SU-DHL-6 (cell line): Measurements from ENCODE around the gene GABBR2.

Experiments used
- H2AFZ ChIP-seq: fragments of 200-600 bp; sonication (generic); 2 replicates; pipeline ENCODE4 v1.6.1; 2014; ENCODE audit warnings: low read depth, mild to moderate bottlenecking, moderate library complexity, mixed read lengths, antibody characterized with exemption, low read length; ENCODE audit not compliant: severe bottlenecking
- H3F3A ChIP-seq: fragments of 200-600 bp; shearing (Covaris generic); 2 replicates; pipeline ENCODE4 v1.6.0; 2016; ENCODE audit warnings: antibody characterized with exemption, mild to moderate bottlenecking; ENCODE audit not compliant: insufficient read depth
- H3K27ac ChIP-seq: fragments of 200-600 bp; sonication (generic); 2 replicates; pipeline ENCODE4 v1.5.1; 2016; ENCODE audit warnings: low read depth, mild to moderate bottlenecking, low read length, moderate library complexity, mixed read lengths
- H3K27me3 ChIP-seq: fragments of 200-600 bp; sonication (generic), shearing (Covaris generic); 2 replicates; pipeline ENCODE4 v1.6.0; 2014; ENCODE audit warnings: mild to moderate bottlenecking, low read length
- H3K36me3 ChIP-seq: fragments of 200-600 bp; sonication (generic); 2 replicates; pipeline ENCODE4 v1.6.1; 2014; ENCODE audit warnings: mild to moderate bottlenecking, low read length, mixed read lengths
- H3K4me2 ChIP-seq: fragments of 300-600, 200-600 bp; shearing (Covaris generic), sonication (generic); 2 replicates; pipeline ENCODE4 v1.6.0; 2014; ENCODE audit warnings: low read length, low read depth, mild to moderate bottlenecking; ENCODE audit not compliant: poor library complexity, severe bottlenecking
- H3K4me3 ChIP-seq: fragments of 200-600 bp; sonication (generic); 2 replicates; pipeline ENCODE4 v1.5.1; 2014; ENCODE audit warnings: antibody characterized with exemption, low read length, mild to moderate bottlenecking, mixed read lengths; ENCODE audit not compliant: insufficient read depth, poor library complexity, severe bottlenecking
- H3K79me2 ChIP-seq: fragments of 200-600 bp; sonication (generic); 2 replicates; pipeline ENCODE4 v1.6.1; 2014; ENCODE audit warnings: mild to moderate bottlenecking, low read length, moderate library complexity; ENCODE audit not compliant: insufficient read depth
- H3K9ac ChIP-seq: fragments of 200-600 bp; sonication (generic); 2 replicates; pipeline ENCODE4 v1.7.0; 2014; ENCODE audit warnings: mild to moderate bottlenecking, low read length
- H3K9me2 ChIP-seq: fragments of 200-600 bp; sonication (generic); replicated peaks from 2 replicates; pipeline ENCODE4 v1.6.1; 2014; ENCODE audit warnings: low read length; ENCODE audit not compliant: insufficient read depth
- H3K9me3 ChIP-seq: fragments of 200-600 bp; sonication (generic); 2 replicates; pipeline ENCODE4 v1.6.1; 2014; ENCODE audit warnings: low read length, mixed read lengths; ENCODE audit not compliant: insufficient read depth
- H4K20me1 ChIP-seq: fragments of 200-600 bp; sonication (generic); 2 replicates; pipeline ENCODE4 v1.6.1; 2014; ENCODE audit warnings: low read depth, mild to moderate bottlenecking, antibody characterized with exemption, low read length, moderate library complexity, mixed read lengths
- EZH2phosphoT487 ChIP-seq: fragments of 200-600 bp; sonication (generic), shearing (Covaris generic); conservative IDR thresholded peaks from 2 replicates; pipeline ENCODE4 v1.6.1; 2018; ENCODE audit warnings: mild to moderate bottlenecking, antibody characterized with exemption, low read length, moderate library complexity, mixed read lengths
- TF ChIP-seq, protein P1 (sequence below): fragments of 200-600 bp; sonication (generic); IDR thresholded peaks from one replicate; pipeline ENCODE4 v1.5.1; 2017; ENCODE audit warnings: antibody characterized with exemption, mild to moderate bottlenecking, low read length, moderate library complexity; ENCODE audit not compliant: insufficient read depth, poor library complexity, severe bottlenecking

The GABBR2 gene

DNA sequence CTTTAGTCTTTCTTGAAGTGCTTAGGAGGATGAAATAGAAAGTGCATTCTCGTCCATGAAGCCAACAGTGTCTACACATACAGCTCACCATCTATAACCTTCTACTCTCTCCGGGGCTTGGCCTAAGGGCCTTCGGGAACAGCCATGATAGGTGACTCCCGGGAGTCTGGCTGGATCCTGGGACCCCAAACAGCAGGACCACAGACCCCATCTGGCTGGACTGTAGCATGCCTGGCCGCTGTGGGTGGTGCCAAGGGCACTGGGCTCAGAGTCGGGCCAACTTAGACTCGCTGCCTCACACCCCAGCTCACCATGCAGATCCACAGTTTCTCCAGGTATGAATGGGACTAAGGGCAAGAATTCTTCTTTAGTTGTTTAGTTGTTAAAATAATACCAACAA, 16.3 kb downstream of the GABBR2 start:
- Histone ChIP-seq H2AFZ (no peak overlapping the region), H4K20me1 (no peaks in the 10 kb centered on the region), H3K4me3 (no peak overlapping the region), H3K36me3 (no peaks in the 10 kb centered on the region), H3K27me3 (no peaks in the 10 kb centered on the region), H3K79me2 (no peaks in the 10 kb centered on the region), H3K27ac (no peak overlapping the region), H3K9ac (no peak overlapping the region), H3K9me2 (no peaks in the 10 kb centered on the region), H3K4me2 (no peak overlapping the region), H3K9me3 (no peaks in the 10 kb centered on the region), H3F3A (no peaks in the 10 kb centered on the region)
- no peak for TF ChIP-seq EZH2phosphoT487
- TF ChIP-seq, protein P1, sequence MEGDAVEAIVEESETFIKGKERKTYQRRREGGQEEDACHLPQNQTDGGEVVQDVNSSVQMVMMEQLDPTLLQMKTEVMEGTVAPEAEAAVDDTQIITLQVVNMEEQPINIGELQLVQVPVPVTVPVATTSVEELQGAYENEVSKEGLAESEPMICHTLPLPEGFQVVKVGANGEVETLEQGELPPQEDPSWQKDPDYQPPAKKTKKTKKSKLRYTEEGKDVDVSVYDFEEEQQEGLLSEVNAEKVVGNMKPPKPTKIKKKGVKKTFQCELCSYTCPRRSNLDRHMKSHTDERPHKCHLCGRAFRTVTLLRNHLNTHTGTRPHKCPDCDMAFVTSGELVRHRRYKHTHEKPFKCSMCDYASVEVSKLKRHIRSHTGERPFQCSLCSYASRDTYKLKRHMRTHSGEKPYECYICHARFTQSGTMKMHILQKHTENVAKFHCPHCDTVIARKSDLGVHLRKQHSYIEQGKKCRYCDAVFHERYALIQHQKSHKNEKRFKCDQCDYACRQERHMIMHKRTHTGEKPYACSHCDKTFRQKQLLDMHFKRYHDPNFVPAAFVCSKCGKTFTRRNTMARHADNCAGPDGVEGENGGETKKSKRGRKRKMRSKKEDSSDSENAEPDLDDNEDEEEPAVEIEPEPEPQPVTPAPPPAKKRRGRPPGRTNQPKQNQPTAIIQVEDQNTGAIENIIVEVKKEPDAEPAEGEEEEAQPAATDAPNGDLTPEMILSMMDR: no peak

DNA sequence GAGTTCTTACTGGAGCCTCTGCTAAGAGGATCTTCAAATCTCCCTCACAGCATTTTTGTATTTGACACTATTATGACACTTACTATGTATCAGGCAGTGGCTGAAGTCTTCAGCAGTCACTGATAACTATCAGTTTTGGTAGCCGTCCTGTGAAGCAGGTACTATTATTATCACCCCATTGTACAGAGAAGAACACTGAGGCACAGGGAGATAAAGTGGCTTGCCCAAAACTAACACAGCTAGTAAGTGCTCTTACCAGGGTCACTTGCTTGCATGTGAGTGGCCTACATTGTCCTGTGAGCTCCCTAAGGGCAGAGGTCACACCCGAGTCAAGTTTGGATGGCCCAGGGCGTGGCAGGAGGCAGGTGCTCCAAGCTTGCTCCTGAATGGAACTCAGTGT, 16.8 kb downstream of the GABBR2 start:
- Histone ChIP-seq H3K9ac (no peak overlapping the region), H3K79me2 (no peaks in the 10 kb centered on the region), H3K9me2 (no peaks in the 10 kb centered on the region), H2AFZ (no peak overlapping the region), H3K27me3 (no peaks in the 10 kb centered on the region), H3K27ac (no peak overlapping the region), H3F3A (no peaks in the 10 kb centered on the region), H3K9me3 (no peaks in the 10 kb centered on the region), H3K4me2 (no peak overlapping the region), H4K20me1 (no peaks in the 10 kb centered on the region), H3K4me3 (no peak overlapping the region), H3K36me3 (no peaks in the 10 kb centered on the region)
- TF ChIP-seq, protein P1: no peak
- no peak for TF ChIP-seq EZH2phosphoT487

DNA sequence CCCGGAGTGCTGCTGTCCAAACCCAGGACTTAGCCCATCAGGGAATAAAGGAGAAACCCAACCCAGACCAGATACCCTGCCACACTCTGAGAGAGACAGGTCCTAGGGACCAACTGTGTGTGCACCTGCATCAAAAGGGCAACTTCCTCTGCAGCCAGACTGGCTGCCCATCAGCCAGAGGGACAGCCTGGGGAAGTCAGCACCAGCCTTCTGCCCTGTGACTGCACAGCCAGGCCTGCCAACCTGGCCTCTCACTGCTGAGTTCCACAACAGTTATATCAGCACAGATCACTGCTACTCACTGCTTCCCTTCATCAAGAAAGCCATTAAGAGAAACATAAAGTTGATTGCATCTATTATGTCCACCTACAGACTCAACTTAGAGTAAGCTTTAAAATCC, 18.0 kb downstream of the GABBR2 start:
- Histone ChIP-seq H4K20me1 (no peaks in the 10 kb centered on the region), H3K4me3 (no peak overlapping the region), H3K9me2 (no peaks in the 10 kb centered on the region), H3K79me2 (no peaks in the 10 kb centered on the region), H3K27me3 (no peaks in the 10 kb centered on the region), H3F3A (no peaks in the 10 kb centered on the region), H3K9ac (no peak overlapping the region), H3K36me3 (no peaks in the 10 kb centered on the region), H3K27ac (no peak overlapping the region), H2AFZ (no peak overlapping the region), H3K4me2 (no peak overlapping the region), H3K9me3 (no peaks in the 10 kb centered on the region)
- TF ChIP-seq, protein P1: no peak
- no peak for TF ChIP-seq EZH2phosphoT487
